Immature natural killer cell (primary cell): ENCODE measurements around the gene TDRD3. TPM values are rescaled to one million over a fixed set of nuclear protein-coding genes. Genes with fewer than 3 reads are reported as not detected.

Experiments
- DNase-seq, 3 donors: peaks; one replicate each; pipeline ENCODE4 v3.0.0; 2022; ENCODE audit warnings: mixed read lengths in 1 of 3
- H3K27ac Mint-ChIP-seq, 6 donors: one replicate each; pipeline ENCODE4 v1.8.0; 2020; ENCODE audit warnings: mixed read lengths in 6 of 6, mild to moderate bottlenecking in 5 of 6, inconsistent platforms in 4 of 6, moderate library complexity in 3 of 6
- H3K27me3 Mint-ChIP-seq, 3 donors: one replicate each; pipeline ENCODE4 v1.8.0; 2020 to 2021; ENCODE audit warnings: low read depth in 3 of 3, mild to moderate bottlenecking in 3 of 3, mixed read lengths in 3 of 3, moderate library complexity in 3 of 3, inconsistent platforms in 1 of 3
- H3K36me3 Mint-ChIP-seq, 3 donors: one replicate each; pipeline ENCODE4 v1.8.0; 2020; ENCODE audit warnings: mixed read lengths in 3 of 3, inconsistent platforms in 2 of 3, mild to moderate bottlenecking in 2 of 3
- H3K4me1 Mint-ChIP-seq, 2 donors: one replicate each; pipeline ENCODE4 v1.8.0; 2020; ENCODE audit warnings: inconsistent platforms in 2 of 2, mild to moderate bottlenecking in 2 of 2, mixed read lengths in 2 of 2, moderate library complexity in 1 of 2
- H3K4me3 Mint-ChIP-seq, 5 donors: one replicate each; pipeline ENCODE4 v1.8.0; 2020; ENCODE audit warnings: mild to moderate bottlenecking in 5 of 5, mixed read lengths in 5 of 5, inconsistent platforms in 3 of 5, moderate library complexity in 3 of 5
- H3K9me3 Mint-ChIP-seq, 6 donors: one replicate each; pipeline ENCODE4 v1.8.0; 2020; ENCODE audit warnings: mild to moderate bottlenecking in 6 of 6, mixed read lengths in 6 of 6, inconsistent platforms in 4 of 6, moderate library complexity in 3 of 6
- polyA plus RNA-seq, 3 donors: library from polyadenylated mRNA; unstranded; fragments of 300-500 nt; fragmentation: Illumina TruSeq; gene quantifications; one replicate each; pipeline ENCODE4 v1.2.3, GENCODE V29; 2021

TDRD3 gene
- polyA plus RNA-seq, 3 donors from 2014 or later, result 3.7 to 7.9 (median 3.9) TPM

DNA sequence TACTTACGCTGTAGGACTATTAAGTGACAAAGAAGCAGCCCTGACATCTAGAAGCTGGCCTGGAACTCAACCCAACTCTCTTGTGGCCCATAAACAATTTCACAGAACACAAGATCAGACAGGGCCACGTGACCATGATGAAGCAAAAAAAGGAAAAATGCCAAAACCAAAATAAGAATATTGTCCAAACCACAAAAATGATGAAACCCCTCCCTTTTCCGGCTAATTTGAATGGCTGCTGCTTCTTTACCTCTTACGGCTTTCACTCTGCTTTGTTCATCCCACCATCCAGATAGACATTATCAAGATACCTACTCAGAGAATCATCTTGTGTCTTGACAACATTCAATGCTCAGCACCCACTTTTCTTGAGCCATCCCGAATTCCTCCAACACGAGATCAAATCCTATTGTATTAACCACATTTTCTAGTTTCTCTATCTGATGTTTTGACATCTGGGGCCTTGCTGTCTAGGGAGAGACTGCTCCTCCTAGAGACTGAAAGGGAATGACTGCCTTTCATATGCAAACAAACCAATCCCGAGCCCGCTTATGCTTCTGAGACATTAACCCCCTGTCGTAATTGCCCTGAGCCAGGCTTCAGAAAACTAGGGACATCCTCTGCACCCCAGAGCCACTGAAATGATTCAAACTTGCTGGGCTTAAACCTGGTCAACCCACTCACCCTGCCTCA, 186.3 kb downstream of the TDRD3 start:
- no peak for DNase-seq
- no peaks in the 10 kb centered on the region for H3K36me3 Mint-ChIP-seq
- H3K27me3 Mint-ChIP-seq, result peaks cover 0 to 3% (median 3%) of the 10 kb centered on the region in 3 donors
- H3K4me1 Mint-ChIP-seq, result no peaks in the 10 kb centered on the region
- no peak overlapping the region for H3K4me3 Mint-ChIP-seq
- no peak overlapping the region for H3K27ac Mint-ChIP-seq
- peaks cover 0 to 19% (median 4%) of the 10 kb centered on the region in 6 donors for H3K9me3 Mint-ChIP-seq

DNA sequence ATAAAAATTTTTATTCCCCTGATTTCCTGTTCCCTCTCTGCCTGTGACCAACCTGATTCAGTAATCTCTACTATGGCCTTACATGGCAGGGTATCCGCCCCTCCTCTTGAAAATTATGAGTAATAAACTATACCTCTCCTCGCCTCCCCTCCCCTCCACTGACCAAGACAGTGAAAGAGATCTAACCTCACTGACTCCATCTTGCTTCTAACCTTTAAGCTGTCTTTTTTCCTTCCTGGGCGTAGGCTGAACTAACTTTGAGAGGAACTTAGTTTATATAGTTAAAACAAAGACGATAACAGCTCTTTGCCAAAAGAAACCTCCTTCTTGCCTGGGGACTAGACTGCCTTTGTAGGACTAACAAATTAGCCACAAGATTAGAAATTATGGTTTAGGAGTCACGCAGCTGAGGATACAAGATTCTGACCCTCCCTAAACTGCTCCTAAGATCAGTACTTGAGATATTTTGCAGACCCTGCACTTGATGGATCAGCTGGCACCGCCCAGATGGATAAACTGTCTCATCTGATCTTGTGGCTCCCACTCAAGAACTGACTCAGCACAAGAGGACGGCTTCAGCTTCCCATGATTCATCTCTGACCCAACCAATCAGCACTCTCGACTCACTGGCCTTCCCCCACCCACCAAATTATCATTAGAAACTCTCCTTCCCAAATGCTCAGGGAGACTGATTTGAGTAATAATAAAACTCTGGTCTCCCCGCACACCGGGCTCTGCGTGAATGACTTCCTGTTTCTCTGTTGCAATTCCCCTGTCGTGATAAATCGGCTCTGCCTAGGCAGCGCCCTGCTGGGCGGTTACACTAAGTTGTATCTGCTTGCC, 187.1 kb downstream of the TDRD3 start:
- H3K36me3 Mint-ChIP-seq, result no peaks in the 10 kb centered on the region

GRCh38 chr13:60584976-60585375, 188.0 kb downstream of the TDRD3 start:
- no peaks in the 10 kb centered on the region for H3K4me1 Mint-ChIP-seq
- H3K27me3 Mint-ChIP-seq, result peaks cover 0 to 5% (median 3%) of the 10 kb centered on the region in 3 donors
- no peaks in the 10 kb centered on the region for H3K36me3 Mint-ChIP-seq
- no peak for DNase-seq
- H3K9me3 Mint-ChIP-seq, result peaks cover 0 to 19% (median 4%) of the 10 kb centered on the region in 6 donors
- H3K4me3 Mint-ChIP-seq, result no peak overlapping the region
- no peak overlapping the region for H3K27ac Mint-ChIP-seq

More for the DNA sequence above, 187.1 kb downstream of the TDRD3 start:
- Mint-ChIP-seq H3K4me1 (no peaks in the 10 kb centered on the region), H3K9me3 (peaks cover 0 to 19% (median 4%) of the 10 kb centered on the region in 6 donors), H3K27ac (no peak overlapping the region), H3K4me3 (no peak overlapping the region), H3K27me3 (peaks cover 0 to 5% (median 3%) of the 10 kb centered on the region in 3 donors)
- no peak for DNase-seq

DNA sequence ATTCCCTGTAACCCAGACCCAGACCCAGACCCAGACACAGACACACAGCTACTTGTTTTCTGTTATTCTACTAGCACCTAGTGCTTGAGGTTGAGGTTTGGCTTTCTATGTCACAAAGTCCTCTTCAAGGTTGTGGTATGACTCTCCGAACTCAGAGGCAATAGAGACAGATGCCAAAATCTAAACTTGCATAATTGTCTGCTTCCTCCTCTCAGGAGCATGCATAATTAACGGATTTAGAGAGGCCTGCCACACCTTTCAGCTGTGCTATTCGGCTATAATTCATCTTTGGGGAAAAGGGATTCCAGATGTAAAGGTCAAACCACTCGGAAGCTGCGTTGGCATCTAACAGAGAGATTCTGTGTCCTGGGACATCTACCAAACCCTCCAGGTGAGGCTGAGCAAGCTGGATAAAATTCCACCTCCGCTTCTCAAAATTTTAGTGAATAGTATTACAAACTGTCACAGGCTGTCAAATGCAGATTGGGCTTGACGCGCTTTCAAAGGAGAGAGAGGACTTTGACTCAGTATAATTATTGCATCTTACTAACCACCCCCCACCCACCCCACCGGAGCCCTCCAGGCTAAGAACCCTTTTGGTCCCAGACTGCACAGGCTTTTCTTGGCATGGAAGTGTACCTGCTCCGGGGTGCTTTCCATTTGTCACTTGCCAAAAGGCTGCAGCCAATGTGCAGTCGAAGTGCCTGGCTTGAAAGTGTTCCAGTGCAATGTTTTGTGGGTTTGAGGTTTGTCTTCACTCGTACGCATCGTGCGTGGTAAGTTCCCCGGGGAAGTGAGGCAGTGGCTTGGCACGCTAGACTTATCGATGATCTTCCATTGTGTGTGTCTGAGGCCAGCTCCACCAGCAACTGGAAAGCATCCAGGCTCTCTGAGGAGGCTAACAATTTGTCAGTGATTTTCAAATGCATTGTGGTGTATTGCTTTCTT, 194.1 kb downstream of the TDRD3 start:
- DNase-seq, result no peak
- no peaks in the 10 kb centered on the region for H3K4me1 Mint-ChIP-seq
- H3K27me3 Mint-ChIP-seq, result peaks cover 0 to 5% (median 0%) of the 10 kb centered on the region in 3 donors
- peaks cover 0 to 11% (median 3%) of the 10 kb centered on the region in 6 donors for H3K9me3 Mint-ChIP-seq
- no peak overlapping the region for H3K4me3 Mint-ChIP-seq
- no peak overlapping the region for H3K27ac Mint-ChIP-seq
- H3K36me3 Mint-ChIP-seq, result no peaks in the 10 kb centered on the region

GRCh38 chr13:60603049-60603448, 206.0 kb downstream of the TDRD3 start:
- peaks cover 0 to 7% (median 3%) of the 10 kb centered on the region in 6 donors for H3K9me3 Mint-ChIP-seq
- H3K27ac Mint-ChIP-seq, result no peak overlapping the region
- H3K27me3 Mint-ChIP-seq, result peaks cover 0 to 2% (median under 1%) of the 10 kb centered on the region in 3 donors
- no peak for DNase-seq
- H3K36me3 Mint-ChIP-seq, result no peaks in the 10 kb centered on the region
- no peaks in the 10 kb centered on the region for H3K4me1 Mint-ChIP-seq
- no peak overlapping the region for H3K4me3 Mint-ChIP-seq

DNA sequence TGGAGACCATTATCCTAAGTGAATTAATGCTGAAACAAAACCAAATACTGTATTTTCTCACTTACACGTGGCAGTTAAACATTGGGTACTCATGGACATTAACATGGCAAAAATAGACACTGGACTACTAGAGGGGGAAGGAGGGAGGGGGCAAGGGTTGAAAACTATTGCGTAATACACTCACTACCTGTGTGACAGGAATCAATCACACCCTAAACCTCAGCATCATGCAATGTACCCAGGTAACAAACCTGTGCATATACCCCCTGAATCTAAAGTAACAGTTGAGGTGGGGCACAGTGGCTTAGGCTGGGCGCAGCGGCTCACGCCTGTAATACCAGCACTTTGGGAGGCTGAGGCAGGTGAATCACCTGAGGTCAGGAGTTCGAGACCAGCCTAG, 207.0 kb downstream of the TDRD3 start:
- H3K27me3 Mint-ChIP-seq, result peaks cover 0 to 2% (median 0%) of the 10 kb centered on the region in 3 donors
- no peaks in the 10 kb centered on the region for H3K4me1 Mint-ChIP-seq
- no peak for DNase-seq
- H3K27ac Mint-ChIP-seq, result no peak overlapping the region
- H3K4me3 Mint-ChIP-seq, result no peak overlapping the region
- peaks cover 0 to 7% (median 2%) of the 10 kb centered on the region in 6 donors for H3K9me3 Mint-ChIP-seq
- H3K36me3 Mint-ChIP-seq, result no peaks in the 10 kb centered on the region

GRCh38 chr13:60608954-60609353, 211.9 kb downstream of the TDRD3 start:
- H3K9me3 Mint-ChIP-seq, result peaks cover 0 to 10% (median 4%) of the 10 kb centered on the region in 6 donors
- peaks cover 0 to 6% (median 2%) of the 10 kb centered on the region in 3 donors for H3K27me3 Mint-ChIP-seq
- DNase-seq, result no peak
- H3K36me3 Mint-ChIP-seq, result no peaks in the 10 kb centered on the region
- H3K4me1 Mint-ChIP-seq, result no peaks in the 10 kb centered on the region
- H3K4me3 Mint-ChIP-seq, result no peak overlapping the region
- H3K27ac Mint-ChIP-seq, result no peak overlapping the region

DNA sequence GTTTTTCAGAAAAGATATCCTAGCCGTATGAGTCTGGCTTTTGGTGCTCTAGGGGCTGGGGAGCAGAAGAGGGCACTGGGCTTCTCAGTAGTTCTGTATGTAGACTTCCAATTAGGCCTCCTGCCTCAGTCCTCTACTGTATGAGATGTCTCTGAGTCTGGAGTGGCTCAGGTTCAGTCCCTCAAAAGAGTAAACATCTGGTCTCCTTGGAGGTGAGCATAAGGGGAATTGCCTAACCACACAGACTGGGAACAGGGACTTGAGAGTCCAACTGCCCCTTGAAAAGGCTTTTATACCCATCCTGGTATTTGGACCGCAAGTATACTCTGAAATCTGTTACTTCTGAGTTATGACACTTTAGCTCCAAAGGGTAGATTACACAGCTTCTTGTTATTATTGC, 214.5 kb downstream of the TDRD3 start:
- Mint-ChIP-seq H3K9me3 (peaks cover 0 to 6% (median 3%) of the 10 kb centered on the region in 6 donors), H3K27ac (no peak overlapping the region), H3K27me3 (peaks cover 0 to 8% (median 2%) of the 10 kb centered on the region in 3 donors), H3K4me1 (no peaks in the 10 kb centered on the region), H3K36me3 (no peaks in the 10 kb centered on the region), H3K4me3 (no peak overlapping the region)
- no peak for DNase-seq

- H3K9me3 Mint-ChIP-seq, result peaks cover 0 to 6% (median 3%) of the 10 kb centered on the region in 6 donors
- no peaks in the 10 kb centered on the region for H3K36me3 Mint-ChIP-seq
- H3K4me3 Mint-ChIP-seq, result no peak overlapping the region
- DNase-seq, result no peak
- no peak overlapping the region for H3K27ac Mint-ChIP-seq
- H3K27me3 Mint-ChIP-seq, result peaks cover 0 to 9% (median 2%) of the 10 kb centered on the region in 3 donors
- no peaks in the 10 kb centered on the region for H3K4me1 Mint-ChIP-seq
Observed at GRCh38 chr13:60612593-60612992, 215.6 kb downstream of the TDRD3 start.

- DNase-seq, result no peak
- H3K4me3 Mint-ChIP-seq, result no peak overlapping the region
- H3K9me3 Mint-ChIP-seq, result peaks cover 0 to 6% (median 3%) of the 10 kb centered on the region in 6 donors
- no peaks in the 10 kb centered on the region for H3K36me3 Mint-ChIP-seq
- no peak overlapping the region for H3K27ac Mint-ChIP-seq
- H3K4me1 Mint-ChIP-seq, result no peaks in the 10 kb centered on the region
- H3K27me3 Mint-ChIP-seq, result peaks cover 0 to 12% (median 2%) of the 10 kb centered on the region in 3 donors
Observed at GRCh38 chr13:60613080-60613479, 216.1 kb downstream of the TDRD3 start.

DNA sequence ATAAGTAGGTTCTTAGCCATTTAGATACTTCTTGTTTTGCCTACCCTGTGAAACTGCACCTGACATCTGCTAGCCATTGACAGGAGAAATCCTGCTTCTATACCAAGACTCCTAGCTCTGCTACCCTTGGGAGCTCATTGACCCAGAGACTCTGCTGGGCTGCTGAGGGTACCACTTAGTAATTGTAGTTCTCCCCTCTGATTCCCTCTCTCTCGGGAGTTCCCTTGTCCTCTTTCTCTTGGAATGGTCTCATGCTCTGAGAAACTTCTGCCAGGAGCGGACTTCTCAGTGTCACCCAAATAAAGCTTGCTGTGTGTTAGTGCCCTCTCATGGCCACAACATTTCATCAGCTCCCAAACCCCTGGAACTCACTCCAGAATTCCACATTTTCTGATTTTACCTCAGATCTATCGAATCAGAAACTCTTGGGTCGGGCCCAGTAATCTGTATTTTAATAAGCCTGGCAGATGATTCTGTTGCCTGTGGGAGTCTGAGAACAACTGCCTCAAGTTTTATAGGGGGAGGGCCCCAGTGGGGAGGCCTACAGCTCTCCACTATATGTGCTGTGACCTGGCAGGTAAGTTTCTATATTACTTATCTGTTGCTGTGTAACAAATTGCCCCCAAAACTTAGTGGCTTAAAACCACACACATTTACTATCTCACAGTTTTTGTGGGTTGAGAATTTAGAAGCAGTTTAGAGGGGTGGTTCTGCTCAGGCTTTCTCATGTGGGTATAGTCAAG, 221.1 kb downstream of the TDRD3 start:
- H3K4me3 Mint-ChIP-seq, result no peak overlapping the region
- H3K27ac Mint-ChIP-seq, result no peak overlapping the region
- peaks cover 0 to 6% (median 2%) of the 10 kb centered on the region in 6 donors for H3K9me3 Mint-ChIP-seq
- DNase-seq, result no peak
- no peaks in the 10 kb centered on the region for H3K4me1 Mint-ChIP-seq
- H3K36me3 Mint-ChIP-seq, result no peaks in the 10 kb centered on the region
- peaks cover 0 to 7% (median 0%) of the 10 kb centered on the region in 3 donors for H3K27me3 Mint-ChIP-seq

GRCh38 chr13:60619461-60619860, 222.4 kb downstream of the TDRD3 start:
- no peak for DNase-seq
- H3K9me3 Mint-ChIP-seq, result peaks cover 0 to 5% (median 0%) of the 10 kb centered on the region in 6 donors
- no peaks in the 10 kb centered on the region for H3K36me3 Mint-ChIP-seq
- H3K4me1 Mint-ChIP-seq, result no peaks in the 10 kb centered on the region
- no peak overlapping the region for H3K27ac Mint-ChIP-seq
- peaks cover 0 to 4% (median 0%) of the 10 kb centered on the region in 3 donors for H3K27me3 Mint-ChIP-seq
- no peak overlapping the region for H3K4me3 Mint-ChIP-seq
